K562 (cell line): Measurements from ENCODE around the gene INTS2. TPM values are rescaled to one million over a fixed set of nuclear protein-coding genes. Genes with fewer than 3 reads are reported as not detected.

ENCODE experiments used
- ATAC-seq: fragments of 200-7000 bp; cut with Tn5 transposase; 3 replicates; pipeline ENCODE4 v1.9.1; 2020; ENCODE audit warnings: moderate library complexity
- BruUV-seq: library from RNA; stranded (reverse); fragments of 400-500 nt; replicated peaks from 2 replicates; lab custom pipeline; 2021; lab: Mats Ljungman, UMichigan
- CTCF ChIA-PET: fragments of 300-600 bp; formaldehyde crosslinking; extraction: SDS; loops from one replicate; lab custom pipeline; 2021; ENCODE audit warnings: low intra/inter-chr PET ratio; lab: Yijun Ruan, JAX
- POLR2A ChIA-PET: fragments of 300-600, 350-650 bp; sonication (Branson Sonifier 250); formaldehyde crosslinking; extraction: SDS; loops from one replicate; lab custom pipeline; 2021; ENCODE audit warnings: antibody characterized with exemption, inconsistent platforms; lab: Yijun Ruan, JAX
- DNase-seq, 4 experiments: peaks; one replicate each; pipeline versions ENCODE4 v3.0.0 to v3.0.0-alpha.2; 2011 to 2018; ENCODE audit warnings: low spot score in 3 of 4, mixed read lengths in 3 of 4; ENCODE audit errors: extremely low read depth in 1 of 4
- FAIRE-seq: peaks from 2 replicates; lab custom pipeline; 2011; peaks lifted over from hg19 to GRCh38; lab: Jason Lieb, UNC
- H2AFZ ChIP-seq: 2 replicates; pipeline ENCODE4 v1.6.0; 2011; ENCODE audit warnings: low read depth, low read length, control low read depth, inconsistent platforms
- H3K27ac ChIP-seq: fragments of 200-600 bp; 3 replicates; pipeline ENCODE4 v1.8.0; 2011; ENCODE audit warnings: low read depth, mild to moderate bottlenecking, control low read depth, inconsistent platforms, low read length, moderate library complexity, mixed read lengths; ENCODE audit errors: extremely low read depth
- H3K27me3 ChIP-seq, 2 experiments: fragments of 300-600 bp in 1 of 2; 2 replicates in 1 of 2; 3 replicates in 1 of 2; pipeline versions ENCODE4 v1.6.0 to v1.8.0; 2011; ENCODE audit warnings: inconsistent platforms in 2 of 2, low read length in 2 of 2, mild to moderate bottlenecking in 1 of 2, mixed read lengths in 1 of 2, moderate library complexity in 1 of 2; ENCODE audit not compliant: control insufficient read depth in 2 of 2, insufficient read depth in 2 of 2
- H3K36me3 ChIP-seq: fragments of 300-600 bp; 3 replicates; pipeline ENCODE4 v1.8.0; 2011; ENCODE audit warnings: mild to moderate bottlenecking, low read length, inconsistent platforms; ENCODE audit not compliant: control insufficient read depth, insufficient read depth
- H3K4me1 ChIP-seq, 2 experiments: fragments of 200-600 bp in 1 of 2; replicated peaks in 1 of 2; 2 replicates in 1 of 2; 3 replicates in 1 of 2; pipeline versions ENCODE4 v1.5.1 to v1.8.0; 2011; ENCODE audit warnings: inconsistent platforms in 2 of 2, low read length in 2 of 2, mild to moderate bottlenecking in 1 of 2, mixed read lengths in 1 of 2, moderate library complexity in 1 of 2; ENCODE audit not compliant: control insufficient read depth in 2 of 2, insufficient read depth in 2 of 2
- H3K4me2 ChIP-seq: 2 replicates; pipeline ENCODE4 v1.6.1; 2011; ENCODE audit warnings: low read length, control low read depth, inconsistent platforms, mixed read lengths; ENCODE audit not compliant: insufficient read depth
- H3K4me3 ChIP-seq: fragments of 200-600 bp; sonication (generic), shearing (Covaris generic); 2 replicates; pipeline ENCODE4 v1.5.1; 2016; ENCODE audit warnings: control low read depth, inconsistent platforms
- H3K79me2 ChIP-seq: fragments of 200-600 bp; 3 replicates; pipeline ENCODE4 v1.8.0; 2011; ENCODE audit warnings: low read length, inconsistent platforms; ENCODE audit not compliant: control insufficient read depth, insufficient read depth
- H3K9ac ChIP-seq, 2 experiments: 2 replicates each; pipeline versions ENCODE4 v1.6.0 to v1.6.1; 2011; ENCODE audit warnings: low read depth in 2 of 2, low read length in 2 of 2, control low read depth in 1 of 2, inconsistent platforms in 1 of 2, mild to moderate bottlenecking in 1 of 2, mixed read lengths in 1 of 2; ENCODE audit not compliant: insufficient read depth in 1 of 2
- H3K9me1 ChIP-seq: one replicate; pipeline ENCODE4 v1.6.0; 2011; ENCODE audit warnings: inconsistent platforms, mild to moderate bottlenecking, low read length, moderate library complexity; ENCODE audit not compliant: control insufficient read depth, insufficient read depth
- H3K9me3 ChIP-seq: replicated peaks from 2 replicates; pipeline ENCODE4 v1.5.1; 2011; ENCODE audit warnings: low read depth, low read length, inconsistent platforms; ENCODE audit not compliant: control insufficient read depth, insufficient read depth
- H4K20me1 ChIP-seq: replicated peaks from 2 replicates; pipeline ENCODE4 v1.6.1; 2011; ENCODE audit warnings: low read length, inconsistent platforms, mixed read lengths; ENCODE audit not compliant: control insufficient read depth, insufficient read depth
- SIRT6 ChIP-seq: IDR thresholded peaks from one replicate; pipeline ENCODE4 v1.6.1; 2012; ENCODE audit warnings: low read depth, mild to moderate bottlenecking, control low read depth, inconsistent platforms, low read length, moderate library complexity
- WGBS: fragments of 100-300 bp; shearing (Covaris generic); methylation state at CpG from one replicate; pipeline ENCODE4 v1.1.6; 2016; ENCODE audit warnings: low coverage, mixed read lengths; ENCODE audit not compliant: insufficient coverage; ENCODE audit errors: missing lambda C conversion rate; 5-methylcytosine and 5-hydroxymethylcytosine counted together
- in situ Hi-C: fragments of 300-500 bp; cut with MboI; formaldehyde crosslinking; loops from 4 replicates; pipeline ENCODE4 v1.15.0; 2018; ENCODE audit warnings: inconsistent platforms, mixed read lengths
- intact Hi-C: fragments of 100-400 bp; cut with micrococcal nuclease; formaldehyde crosslinking; loops from 2 replicates; pipeline ENCODE4 v1.14.2; 2022
- polyA plus RNA-seq, 8 experiments: library from polyadenylated mRNA; depleted of rRNA in 4 of 8; stranded (reverse) in 5 of 8; unstranded in 3 of 8; fragments of >200 nt; fragmentation: Nextera tagmentation in 2 of 8; fragmentation: Illumina TruSeq in 1 of 8; extraction: Ambion mirVana in 2 of 8; extraction: Trizol in 1 of 8; gene quantifications; 2 replicates each; pipeline versions ENCODE4 v1.2.1 to v1.2.3, GENCODE V29; 2011 to 2014; ENCODE audit warnings: inconsistent platforms in 1 of 8, missing spikeins in 1 of 8
- total RNA-seq, 7 experiments: library from RNA; depleted of rRNA in 6 of 7; stranded (reverse); fragments of >200 nt in 6 of 7; fragmentation: Illumina TruSeq in 2 of 7; extraction: Trizol in 2 of 7; gene quantifications; 2 replicates each; pipeline versions ENCODE4 v1.2.1 to v1.2.3, GENCODE V29; 2011 to 2021; ENCODE audit warnings: low replicate concordance in 1 of 7
- TF ChIP-seq, protein P1 (sequence below), 3 experiments: fragments of 200-800 bp in 1 of 3; fragments of 250-450 bp in 1 of 3; fragments of 450-650 bp in 1 of 3; sonication (Bioruptor Pico) in 1 of 3; sonication (Bioruptor generic) in 1 of 3; formaldehyde crosslinking in 1 of 3; IDR thresholded peaks; 2 replicates each; pipeline versions ENCODE4 v1.6.1 to v1.8.0; 2016 to 2022; ENCODE audit warnings: mild to moderate bottlenecking in 2 of 3, missing genetic modification characterization in 2 of 3, missing compliant biosample characterization in 1 of 3, moderate library complexity in 1 of 3

The INTS2 gene
- total and polyA plus RNA-seq, 9 of the 15 experiments (the other 6 are each of a cell fraction or from before 2014, with no cell fraction given): 4.8 to 24.7 (median 12.8) TPM

DNA sequence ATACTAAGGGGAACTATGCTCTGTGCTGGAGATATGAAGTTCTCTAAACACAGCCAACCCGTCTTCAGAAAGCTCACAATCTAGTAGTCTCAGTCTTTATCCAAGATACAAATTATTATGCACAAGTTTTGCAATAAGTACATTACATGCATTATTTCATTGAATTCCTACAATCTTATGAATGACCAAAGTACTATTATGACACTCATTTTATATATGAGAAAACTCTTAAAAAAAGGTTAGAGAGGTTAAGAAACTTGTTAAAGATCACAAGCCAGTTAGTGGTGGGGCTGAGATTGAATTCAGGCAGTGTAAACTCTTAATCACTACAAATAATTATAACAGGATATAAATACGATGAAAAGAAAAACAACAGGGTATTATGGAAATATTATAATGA, 59.7 kb downstream of the INTS2 start:
- ATAC-seq (no peak), DNase-seq (no peak), FAIRE-seq (no peak)
- no TSS peak for BruUV-seq
- Histone ChIP-seq H3K4me1 (no peaks in the 10 kb centered on the region), H2AFZ (no peak overlapping the region), H3K4me2 (no peak overlapping the region), H3K36me3 (peaks cover 49% of the 10 kb centered on the region), H3K79me2 (peaks cover 2% of the 10 kb centered on the region; the same call in 2 of the 3 replicates), H4K20me1 (no peaks in the 10 kb centered on the region), H3K9ac (no peak overlapping the region), H3K9me1 (no peaks in the 10 kb centered on the region), H3K27me3 (no peaks in the 10 kb centered on the region), H3K9me3 (no peaks in the 10 kb centered on the region), H3K27ac (no peak overlapping the region), H3K4me3 (no peak overlapping the region)
- intact Hi-C loops (no loop called here), in situ Hi-C loops (no loop called here)
- POLR2A ChIA-PET: no interaction called here
- WGBS: 79% methylated on average over 2 of the region's 2 CpGs
- TF ChIP-seq, protein P1, sequence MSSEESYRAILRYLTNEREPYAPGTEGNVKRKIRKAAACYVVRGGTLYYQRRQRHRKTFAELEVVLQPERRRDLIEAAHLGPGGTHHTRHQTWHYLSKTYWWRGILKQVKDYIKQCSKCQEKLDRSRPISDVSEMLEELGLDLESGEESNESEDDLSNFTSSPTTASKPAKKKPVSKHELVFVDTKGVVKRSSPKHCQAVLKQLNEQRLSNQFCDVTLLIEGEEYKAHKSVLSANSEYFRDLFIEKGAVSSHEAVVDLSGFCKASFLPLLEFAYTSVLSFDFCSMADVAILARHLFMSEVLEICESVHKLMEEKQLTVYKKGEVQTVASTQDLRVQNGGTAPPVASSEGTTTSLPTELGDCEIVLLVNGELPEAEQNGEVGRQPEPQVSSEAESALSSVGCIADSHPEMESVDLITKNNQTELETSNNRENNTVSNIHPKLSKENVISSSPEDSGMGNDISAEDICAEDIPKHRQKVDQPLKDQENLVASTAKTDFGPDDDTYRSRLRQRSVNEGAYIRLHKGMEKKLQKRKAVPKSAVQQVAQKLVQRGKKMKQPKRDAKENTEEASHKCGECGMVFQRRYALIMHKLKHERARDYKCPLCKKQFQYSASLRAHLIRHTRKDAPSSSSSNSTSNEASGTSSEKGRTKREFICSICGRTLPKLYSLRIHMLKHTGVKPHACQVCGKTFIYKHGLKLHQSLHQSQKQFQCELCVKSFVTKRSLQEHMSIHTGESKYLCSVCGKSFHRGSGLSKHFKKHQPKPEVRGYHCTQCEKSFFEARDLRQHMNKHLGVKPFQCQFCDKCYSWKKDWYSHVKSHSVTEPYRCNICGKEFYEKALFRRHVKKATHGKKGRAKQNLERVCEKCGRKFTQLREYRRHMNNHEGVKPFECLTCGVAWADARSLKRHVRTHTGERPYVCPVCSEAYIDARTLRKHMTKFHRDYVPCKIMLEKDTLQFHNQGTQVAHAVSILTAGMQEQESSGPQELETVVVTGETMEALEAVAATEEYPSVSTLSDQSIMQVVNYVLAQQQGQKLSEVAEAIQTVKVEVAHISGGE (CRISPR knock-in tag; IDR thresholded peaks at IDR 0.05): peak in 1 of 3 experiments; percentile 70; a peak in 1 of 6 replicates
- TF ChIP-seq SIRT6: no peak
- CTCF ChIA-PET: no interaction called here
